PC-3 (cell line): ENCODE measurements around the gene TTYH1.

Source experiments
- EZH2 ChIP-seq: fragments of 300-600 bp; sonication (generic); IDR thresholded peaks from one replicate; pipeline ENCODE4 v1.6.1; 2017; ENCODE audit warnings: antibody characterized with exemption, mild to moderate bottlenecking, low read length; ENCODE audit not compliant: unreplicated experiment
- EZH2phosphoT487 ChIP-seq: fragments of 300-600 bp; sonication (generic); IDR thresholded peaks from 2 replicates; pipeline ENCODE4 v1.6.1; 2018; ENCODE audit warnings: mild to moderate bottlenecking, antibody characterized with exemption, low read length, borderline replicate concordance
- TF ChIP-seq, protein P1 (sequence below): fragments of 300-600 bp; sonication (generic); conservative IDR thresholded peaks from 2 replicates; pipeline ENCODE4 v1.5.1; 2017; ENCODE audit warnings: antibody characterized with exemption, low read depth, mild to moderate bottlenecking, low read length

DNA sequence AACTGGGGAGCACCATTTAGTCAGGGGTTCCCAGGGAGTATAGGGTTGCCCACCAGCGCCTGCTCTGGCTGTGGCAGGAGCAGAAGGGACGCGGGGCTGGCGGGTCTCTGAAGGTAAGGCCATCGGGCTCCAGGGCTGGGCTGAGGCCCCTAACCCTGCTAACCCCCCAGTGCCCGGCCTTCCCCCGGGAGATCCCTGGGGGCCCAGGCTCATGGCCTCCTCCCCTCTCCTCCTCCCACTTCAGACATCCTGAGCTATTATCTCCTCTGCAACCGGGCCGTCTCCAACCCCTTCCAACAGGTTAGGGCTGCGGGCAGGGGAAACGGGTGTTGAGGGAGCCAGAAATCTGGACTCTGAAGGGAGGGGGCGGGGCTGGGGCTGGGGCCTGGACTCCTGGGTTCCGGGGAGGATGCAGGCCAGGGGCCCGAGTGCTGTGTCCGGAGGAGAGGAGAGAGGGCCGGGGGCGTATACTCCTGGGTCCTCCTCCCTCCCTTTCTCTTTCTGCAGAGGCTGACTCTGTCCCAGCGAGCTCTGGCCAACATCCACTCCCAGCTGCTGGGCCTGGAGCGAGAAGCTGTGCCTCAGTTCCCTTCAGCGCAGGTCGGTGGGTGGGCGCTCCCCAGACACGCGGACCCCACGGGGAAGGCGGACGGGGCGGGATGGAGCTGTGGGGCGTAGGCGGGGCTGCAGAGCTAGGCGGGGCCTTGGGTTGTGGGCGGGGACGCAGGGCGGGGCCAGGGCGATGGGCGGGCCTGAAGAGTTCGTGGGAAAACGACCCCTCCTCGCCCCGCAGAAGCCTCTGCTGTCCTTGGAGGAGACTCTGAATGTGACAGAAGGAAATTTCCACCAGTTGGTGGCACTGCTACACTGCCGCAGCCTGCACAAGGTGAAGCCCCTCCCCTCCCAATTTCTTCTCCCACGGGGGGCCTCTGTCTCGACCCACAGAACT, 15.3 kb downstream of the TTYH1 start:
- TF ChIP-seq, protein P1, sequence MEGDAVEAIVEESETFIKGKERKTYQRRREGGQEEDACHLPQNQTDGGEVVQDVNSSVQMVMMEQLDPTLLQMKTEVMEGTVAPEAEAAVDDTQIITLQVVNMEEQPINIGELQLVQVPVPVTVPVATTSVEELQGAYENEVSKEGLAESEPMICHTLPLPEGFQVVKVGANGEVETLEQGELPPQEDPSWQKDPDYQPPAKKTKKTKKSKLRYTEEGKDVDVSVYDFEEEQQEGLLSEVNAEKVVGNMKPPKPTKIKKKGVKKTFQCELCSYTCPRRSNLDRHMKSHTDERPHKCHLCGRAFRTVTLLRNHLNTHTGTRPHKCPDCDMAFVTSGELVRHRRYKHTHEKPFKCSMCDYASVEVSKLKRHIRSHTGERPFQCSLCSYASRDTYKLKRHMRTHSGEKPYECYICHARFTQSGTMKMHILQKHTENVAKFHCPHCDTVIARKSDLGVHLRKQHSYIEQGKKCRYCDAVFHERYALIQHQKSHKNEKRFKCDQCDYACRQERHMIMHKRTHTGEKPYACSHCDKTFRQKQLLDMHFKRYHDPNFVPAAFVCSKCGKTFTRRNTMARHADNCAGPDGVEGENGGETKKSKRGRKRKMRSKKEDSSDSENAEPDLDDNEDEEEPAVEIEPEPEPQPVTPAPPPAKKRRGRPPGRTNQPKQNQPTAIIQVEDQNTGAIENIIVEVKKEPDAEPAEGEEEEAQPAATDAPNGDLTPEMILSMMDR: peak; percentile 53
- TF ChIP-seq EZH2phosphoT487: no peak
- no peak for TF ChIP-seq EZH2
